HepG2 (cell line): ENCODE measurements around the gene ADAMTS17. TPM values are rescaled to one million over a fixed set of nuclear protein-coding genes. Genes with fewer than 3 reads are reported as not detected.

ENCODE experiments used
- ATAC-seq: fragments of 200-7000 bp; cut with Tn5 transposase; 3 replicates; pipeline ENCODE4 v1.9.1; 2020; ENCODE audit warnings: mild to moderate bottlenecking, moderate library complexity
- BruUV-seq: library from RNA; stranded (reverse); fragments of 400-500 nt; replicated peaks from 2 replicates; lab custom pipeline; 2021; lab: Mats Ljungman, UMichigan
- CTCF ChIA-PET: fragments of 300-600 bp; formaldehyde crosslinking; extraction: SDS; loops from one replicate; lab custom pipeline; 2021; ENCODE audit warnings: low total read pairs, inconsistent platforms, low intra/inter-chr PET ratio; lab: Yijun Ruan, JAX
- POLR2A ChIA-PET: fragments of 350-600 bp; sonication (Branson Sonifier 250); formaldehyde crosslinking; loops from one replicate; lab custom pipeline; 2020; ENCODE audit warnings: antibody characterized with exemption, inconsistent platforms; lab: Yijun Ruan, JAX
- DNase-seq: peaks from one replicate; pipeline ENCODE4 v3.0.0-alpha.2; 2015; ENCODE audit warnings: low spot score
- FAIRE-seq: peaks from 3 replicates; lab custom pipeline; 2011; peaks lifted over from hg19 to GRCh38; lab: Jason Lieb, UNC
- H2AFZ ChIP-seq: one replicate; pipeline ENCODE4 v1.6.1; 2011; ENCODE audit warnings: low read length, inconsistent platforms
- H3K27ac ChIP-seq: fragments of 300-600 bp; 3 replicates; pipeline ENCODE4 v1.8.0; 2011; ENCODE audit warnings: mixed run types, mild to moderate bottlenecking, mixed read lengths, low read length, inconsistent platforms; ENCODE audit not compliant: insufficient read depth; ENCODE audit errors: extremely low read length
- H3K27me3 ChIP-seq, 2 experiments: fragments of 200-600 bp in 1 of 2; 2 replicates in 1 of 2; 3 replicates in 1 of 2; pipeline versions ENCODE4 v1.6.0 to v1.8.0; 2011; ENCODE audit warnings: low read length in 2 of 2, mild to moderate bottlenecking in 2 of 2, moderate library complexity in 2 of 2, inconsistent platforms in 1 of 2; ENCODE audit not compliant: insufficient read depth in 2 of 2, control insufficient read depth in 1 of 2
- H3K36me3 ChIP-seq, 2 experiments: fragments of 200-600 bp in 1 of 2; replicated peaks in 1 of 2; 2 replicates in 1 of 2; 3 replicates in 1 of 2; pipeline versions ENCODE4 v1.5.1 to v1.8.0; 2011; ENCODE audit warnings: low read length in 2 of 2, inconsistent platforms in 1 of 2; ENCODE audit not compliant: insufficient read depth in 2 of 2, control insufficient read depth in 1 of 2
- H3K4me1 ChIP-seq: 2 replicates; pipeline ENCODE4 v1.5.1; 2012; ENCODE audit warnings: low read length, inconsistent platforms; ENCODE audit not compliant: insufficient read depth
- H3K4me2 ChIP-seq: 2 replicates; pipeline ENCODE4 v1.6.0; 2011; ENCODE audit warnings: low read depth, low read length, inconsistent platforms
- H3K4me3 ChIP-seq, 3 experiments: fragments of 200-600 bp in 1 of 3; sonication (generic), shearing (Covaris generic) in 1 of 3; replicated peaks in 1 of 3; 2 replicates each; pipeline ENCODE4 v1.5.1; 2011 to 2016; ENCODE audit warnings: low read length in 3 of 3, inconsistent platforms in 2 of 3, low read depth in 2 of 3, mild to moderate bottlenecking in 2 of 3, control low read depth in 1 of 3, mixed read lengths in 1 of 3; ENCODE audit not compliant: insufficient read depth in 1 of 3
- H3K79me2 ChIP-seq: one replicate; pipeline ENCODE4 v1.6.1; 2011; ENCODE audit warnings: low read length, inconsistent platforms; ENCODE audit not compliant: insufficient read depth
- H3K9ac ChIP-seq: 2 replicates; pipeline ENCODE4 v1.6.0; 2011; ENCODE audit warnings: mild to moderate bottlenecking, low read depth, low read length, inconsistent platforms; ENCODE audit not compliant: insufficient read depth
- H3K9me3 ChIP-seq: 2 replicates; pipeline ENCODE4 v1.5.1; 2012; ENCODE audit warnings: mild to moderate bottlenecking, low read length
- H4K20me1 ChIP-seq: 2 replicates; pipeline ENCODE4 v1.6.0; 2011; ENCODE audit warnings: inconsistent platforms, mild to moderate bottlenecking, low read length, moderate library complexity; ENCODE audit not compliant: insufficient read depth
- IRX3 ChIP-seq: sonication (generic); formaldehyde crosslinking; IDR thresholded peaks from 2 replicates; pipeline ENCODE4 v1.8.1; 2023; ENCODE audit warnings: mild to moderate bottlenecking, low read depth, missing genetic modification reagents, borderline replicate concordance
- JARID2 ChIP-seq: sonication (generic); formaldehyde crosslinking; IDR thresholded peaks from 2 replicates; pipeline ENCODE4 v1.8.1; 2023; ENCODE audit warnings: missing genetic modification reagents, inconsistent platforms; ENCODE audit not compliant: insufficient replicate concordance
- NFIC ChIP-seq: IDR thresholded peaks from 2 replicates; pipeline ENCODE4 v1.6.1; 2012; ENCODE audit warnings: mild to moderate bottlenecking, low read length, inconsistent platforms
- PAF1 ChIP-seq: IDR thresholded peaks from 2 replicates; pipeline ENCODE4 v1.6.1; 2016; ENCODE audit warnings: missing genetic modification reagents, missing compliant biosample characterization
- PHF5A ChIP-seq: IDR thresholded peaks from one replicate; pipeline ENCODE4 v1.6.1; 2018; ENCODE audit warnings: low read depth, missing genetic modification reagents; ENCODE audit not compliant: unreplicated experiment
- PRMT3 ChIP-seq: sonication (generic); formaldehyde crosslinking; IDR thresholded peaks from 2 replicates; pipeline ENCODE4 v1.8.1; 2022; ENCODE audit warnings: low read depth, mild to moderate bottlenecking, moderate library complexity, missing genetic modification reagents, borderline replicate concordance
- PRPF4 ChIP-seq: fragments of 200-400 bp; formaldehyde crosslinking; IDR thresholded peaks from 2 replicates; pipeline ENCODE4 v1.6.1; 2016; ENCODE audit warnings: low read length, low read depth; ENCODE audit not compliant: poor library complexity, severe bottlenecking
- RARA ChIP-seq: IDR thresholded peaks from 2 replicates; pipeline ENCODE4 v1.6.1; 2016; ENCODE audit warnings: missing genetic modification reagents, missing compliant biosample characterization
- SALL1 ChIP-seq: sonication (generic); formaldehyde crosslinking; IDR thresholded peaks from 2 replicates; pipeline ENCODE4 v1.8.0; 2022; ENCODE audit warnings: mild to moderate bottlenecking, missing genetic modification reagents
- SALL2 ChIP-seq: sonication (generic); formaldehyde crosslinking; IDR thresholded peaks from 2 replicates; pipeline ENCODE4 v1.8.1; 2023; ENCODE audit warnings: mild to moderate bottlenecking, missing genetic modification reagents, inconsistent platforms
- SNAPC2 ChIP-seq: sonication (generic); formaldehyde crosslinking; IDR thresholded peaks from 2 replicates; pipeline ENCODE4 v1.8.1; 2022; ENCODE audit warnings: mild to moderate bottlenecking, missing genetic modification reagents
- ZMYM2 ChIP-seq: sonication (generic); formaldehyde crosslinking; IDR thresholded peaks from 2 replicates; pipeline ENCODE4 v1.8.0; 2022; ENCODE audit warnings: mild to moderate bottlenecking, missing genetic modification reagents
- ZMYM3 ChIP-seq: sonication (generic); formaldehyde crosslinking; IDR thresholded peaks from 2 replicates; pipeline ENCODE4 v1.5.1; 2020; ENCODE audit warnings: mild to moderate bottlenecking, missing genetic modification reagents
- ZNF124 ChIP-seq: sonication (generic); formaldehyde crosslinking; IDR thresholded peaks from 2 replicates; pipeline ENCODE4 v1.4.0; 2020; ENCODE audit warnings: missing genetic modification reagents
- ZNF205 ChIP-seq: IDR thresholded peaks from 2 replicates; pipeline ENCODE4 v1.6.1; 2018; ENCODE audit warnings: missing biosample characterization, missing genetic modification reagents
- ZNF296 ChIP-seq: sonication (generic); formaldehyde crosslinking; conservative IDR thresholded peaks from 2 replicates; pipeline ENCODE4 v1.5.0; 2020; ENCODE audit warnings: mild to moderate bottlenecking, missing genetic modification reagents
- WGBS: methylation state at CpG from one replicate; pipeline ENCODE4 v1.1.6; 2017; ENCODE audit warnings: low lambda C conversion rate; 5-methylcytosine and 5-hydroxymethylcytosine counted together
- in situ Hi-C: cut with HindIII; loops from 2 replicates; pipeline ENCODE4 v1.10.0; 2017; ENCODE audit warnings: low pct_unique_long_range_greater_than_20kb; ENCODE audit not compliant: extremely low pct_ligation_motif_present
- intact Hi-C: fragments of 100-400 bp; cut with micrococcal nuclease; formaldehyde crosslinking; loops from one replicate; pipeline ENCODE4 v1.10.0; 2022; ENCODE audit not compliant: unreplicated experiment
- polyA plus RNA-seq, 8 experiments: library from polyadenylated mRNA; depleted of rRNA in 3 of 8; stranded (reverse) in 7 of 8; unstranded in 1 of 8; fragments of >200 nt; fragmentation: Illumina TruSeq in 4 of 8; extraction: Trizol in 4 of 8; gene quantifications; 2 replicates each; pipeline versions ENCODE4 v1.2.1 to v1.2.3, GENCODE V29; 2011 to 2016; ENCODE audit warnings: low read depth in 4 of 8, missing spikeins in 1 of 8, mixed read lengths in 1 of 8; ENCODE audit not compliant: insufficient read depth in 1 of 8
- total RNA-seq, 5 experiments: library from RNA; depleted of rRNA; stranded (reverse); fragments of >200 nt; fragmentation: Illumina TruSeq; extraction: Trizol; gene quantifications; 2 replicates each; pipeline ENCODE4 v1.2.3, GENCODE V29; 2016; ENCODE audit warnings: low read depth in 1 of 5
- TF ChIP-seq, protein P1 (sequence below): sonication (generic); formaldehyde crosslinking; IDR thresholded peaks from 2 replicates; pipeline ENCODE4 v1.9.0; 2021; ENCODE audit warnings: missing genetic modification reagents, borderline replicate concordance
- TF ChIP-seq, protein P2 (sequence below): sonication (generic); formaldehyde crosslinking; IDR thresholded peaks from 2 replicates; pipeline ENCODE4 v1.4.0; 2020; ENCODE audit warnings: mild to moderate bottlenecking, missing genetic modification reagents

Gene ADAMTS17
- total and polyA plus RNA-seq, 2 of the 13 experiments (the other 11 are each of a cell fraction or from before 2014, with no cell fraction given): 0.02 to 0.04 TPM

DNA sequence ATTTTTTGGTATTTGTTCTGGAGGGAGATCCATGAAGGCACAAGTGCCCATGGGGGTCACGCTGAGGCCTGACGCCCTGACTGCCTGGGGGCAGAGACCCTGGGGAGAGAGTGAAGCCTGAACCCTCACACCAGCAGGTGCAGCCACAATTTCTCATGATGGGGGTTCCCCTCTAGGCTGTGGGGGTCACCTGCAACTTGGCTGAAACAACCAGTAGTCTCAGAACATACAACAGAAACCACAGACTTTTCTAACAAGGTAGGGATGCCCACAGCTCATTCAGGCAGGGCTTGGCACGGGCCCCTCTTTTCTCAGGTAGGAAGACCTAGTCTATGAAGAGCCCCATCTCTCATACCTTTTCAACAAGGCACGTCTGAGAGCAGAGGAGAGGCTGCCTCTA, 245.1 kb downstream of the ADAMTS17 start:
- intact Hi-C loops: no loop called here
- no peaks in the 10 kb centered on the region for H3K9me3 ChIP-seq
- H3K36me3 ChIP-seq: no peaks in the 10 kb centered on the region
- POLR2A ChIA-PET: no interaction called here
- FAIRE-seq (no peak), DNase-seq (no peak), ATAC-seq (no peak)
- H3K27ac ChIP-seq: no peak overlapping the region
- H2AFZ ChIP-seq: no peak overlapping the region
- H3K4me2 ChIP-seq: no peak overlapping the region
- no peaks in the 10 kb centered on the region for H3K79me2 ChIP-seq
- 0 out of 5 replicates have a peak, but pooled peaks cover 0 to 3% of the 10 kb centered on the region in 2 experiments for H3K27me3 ChIP-seq
- H3K4me1 ChIP-seq: no peaks in the 10 kb centered on the region
- TF ChIP-seq, protein P1, sequence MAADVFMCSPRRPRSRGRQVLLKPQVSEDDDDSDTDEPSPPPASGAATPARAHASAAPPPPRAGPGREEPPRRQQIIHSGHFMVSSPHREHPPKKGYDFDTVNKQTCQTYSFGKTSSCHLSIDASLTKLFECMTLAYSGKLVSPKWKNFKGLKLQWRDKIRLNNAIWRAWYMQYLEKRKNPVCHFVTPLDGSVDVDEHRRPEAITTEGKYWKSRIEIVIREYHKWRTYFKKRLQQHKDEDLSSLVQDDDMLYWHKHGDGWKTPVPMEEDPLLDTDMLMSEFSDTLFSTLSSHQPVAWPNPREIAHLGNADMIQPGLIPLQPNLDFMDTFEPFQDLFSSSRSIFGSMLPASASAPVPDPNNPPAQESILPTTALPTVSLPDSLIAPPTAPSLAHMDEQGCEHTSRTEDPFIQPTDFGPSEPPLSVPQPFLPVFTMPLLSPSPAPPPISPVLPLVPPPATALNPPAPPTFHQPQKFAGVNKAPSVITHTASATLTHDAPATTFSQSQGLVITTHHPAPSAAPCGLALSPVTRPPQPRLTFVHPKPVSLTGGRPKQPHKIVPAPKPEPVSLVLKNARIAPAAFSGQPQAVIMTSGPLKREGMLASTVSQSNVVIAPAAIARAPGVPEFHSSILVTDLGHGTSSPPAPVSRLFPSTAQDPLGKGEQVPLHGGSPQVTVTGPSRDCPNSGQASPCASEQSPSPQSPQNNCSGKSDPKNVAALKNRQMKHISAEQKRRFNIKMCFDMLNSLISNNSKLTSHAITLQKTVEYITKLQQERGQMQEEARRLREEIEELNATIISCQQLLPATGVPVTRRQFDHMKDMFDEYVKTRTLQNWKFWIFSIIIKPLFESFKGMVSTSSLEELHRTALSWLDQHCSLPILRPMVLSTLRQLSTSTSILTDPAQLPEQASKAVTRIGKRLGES (CRISPR knock-in tag): no peak
- TF ChIP-seq JARID2 (CRISPR knock-in tag) (no peak), NFIC (no peak), PRMT3 (CRISPR knock-in tag) (no peak), PRPF4 (no peak), SNAPC2 (no peak), IRX3 (CRISPR knock-in tag) (no peak), ZMYM2 (no peak), ZNF296 (CRISPR knock-in tag) (no peak), SALL1 (no peak), ZNF205 (CRISPR knock-in tag) (no peak), SALL2 (no peak), PHF5A (CRISPR knock-in tag) (no peak), RARA (no peak), PAF1 (CRISPR knock-in tag) (no peak), ZNF124 (CRISPR knock-in tag) (no peak), ZMYM3 (no peak)
- TF ChIP-seq, protein P2, sequence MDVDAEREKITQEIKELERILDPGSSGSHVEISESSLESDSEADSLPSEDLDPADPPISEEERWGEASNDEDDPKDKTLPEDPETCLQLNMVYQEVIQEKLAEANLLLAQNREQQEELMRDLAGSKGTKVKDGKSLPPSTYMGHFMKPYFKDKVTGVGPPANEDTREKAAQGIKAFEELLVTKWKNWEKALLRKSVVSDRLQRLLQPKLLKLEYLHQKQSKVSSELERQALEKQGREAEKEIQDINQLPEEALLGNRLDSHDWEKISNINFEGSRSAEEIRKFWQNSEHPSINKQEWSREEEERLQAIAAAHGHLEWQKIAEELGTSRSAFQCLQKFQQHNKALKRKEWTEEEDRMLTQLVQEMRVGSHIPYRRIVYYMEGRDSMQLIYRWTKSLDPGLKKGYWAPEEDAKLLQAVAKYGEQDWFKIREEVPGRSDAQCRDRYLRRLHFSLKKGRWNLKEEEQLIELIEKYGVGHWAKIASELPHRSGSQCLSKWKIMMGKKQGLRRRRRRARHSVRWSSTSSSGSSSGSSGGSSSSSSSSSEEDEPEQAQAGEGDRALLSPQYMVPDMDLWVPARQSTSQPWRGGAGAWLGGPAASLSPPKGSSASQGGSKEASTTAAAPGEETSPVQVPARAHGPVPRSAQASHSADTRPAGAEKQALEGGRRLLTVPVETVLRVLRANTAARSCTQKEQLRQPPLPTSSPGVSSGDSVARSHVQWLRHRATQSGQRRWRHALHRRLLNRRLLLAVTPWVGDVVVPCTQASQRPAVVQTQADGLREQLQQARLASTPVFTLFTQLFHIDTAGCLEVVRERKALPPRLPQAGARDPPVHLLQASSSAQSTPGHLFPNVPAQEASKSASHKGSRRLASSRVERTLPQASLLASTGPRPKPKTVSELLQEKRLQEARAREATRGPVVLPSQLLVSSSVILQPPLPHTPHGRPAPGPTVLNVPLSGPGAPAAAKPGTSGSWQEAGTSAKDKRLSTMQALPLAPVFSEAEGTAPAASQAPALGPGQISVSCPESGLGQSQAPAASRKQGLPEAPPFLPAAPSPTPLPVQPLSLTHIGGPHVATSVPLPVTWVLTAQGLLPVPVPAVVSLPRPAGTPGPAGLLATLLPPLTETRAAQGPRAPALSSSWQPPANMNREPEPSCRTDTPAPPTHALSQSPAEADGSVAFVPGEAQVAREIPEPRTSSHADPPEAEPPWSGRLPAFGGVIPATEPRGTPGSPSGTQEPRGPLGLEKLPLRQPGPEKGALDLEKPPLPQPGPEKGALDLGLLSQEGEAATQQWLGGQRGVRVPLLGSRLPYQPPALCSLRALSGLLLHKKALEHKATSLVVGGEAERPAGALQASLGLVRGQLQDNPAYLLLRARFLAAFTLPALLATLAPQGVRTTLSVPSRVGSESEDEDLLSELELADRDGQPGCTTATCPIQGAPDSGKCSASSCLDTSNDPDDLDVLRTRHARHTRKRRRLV: no peak
- BruUV-seq: no TSS peak
- no peak overlapping the region for H3K9ac ChIP-seq
- WGBS: 0% methylated on average over 1 of the region's 4 CpGs
- no peaks in the 10 kb centered on the region for H4K20me1 ChIP-seq
- in situ Hi-C loops: no loop called here
- H3K4me3 ChIP-seq: no peak overlapping the region
- CTCF ChIA-PET: no interaction called here
